Measurements from ENCODE around the gene TIGD4.

GRCh38 chr4:152824561-152824960 is 45.0 kb upstream of the TIGD4 start:
- TF ChIP-seq CTCF (IDR thresholded peaks at IDR 0.05): no peak
- TF ChIP-seq EP300 (IDR thresholded peaks at IDR 0.05; ENCODE audit: low read depth): no peak
- TF ChIP-seq POLR2AphosphoS5 (IDR thresholded peaks at IDR 0.05): no peak
- TF ChIP-seq POLR2A (IDR thresholded peaks at IDR 0.05): no peak
